ENCODE measurements around the gene KCNJ10.

KCNJ10 gene

DNA sequence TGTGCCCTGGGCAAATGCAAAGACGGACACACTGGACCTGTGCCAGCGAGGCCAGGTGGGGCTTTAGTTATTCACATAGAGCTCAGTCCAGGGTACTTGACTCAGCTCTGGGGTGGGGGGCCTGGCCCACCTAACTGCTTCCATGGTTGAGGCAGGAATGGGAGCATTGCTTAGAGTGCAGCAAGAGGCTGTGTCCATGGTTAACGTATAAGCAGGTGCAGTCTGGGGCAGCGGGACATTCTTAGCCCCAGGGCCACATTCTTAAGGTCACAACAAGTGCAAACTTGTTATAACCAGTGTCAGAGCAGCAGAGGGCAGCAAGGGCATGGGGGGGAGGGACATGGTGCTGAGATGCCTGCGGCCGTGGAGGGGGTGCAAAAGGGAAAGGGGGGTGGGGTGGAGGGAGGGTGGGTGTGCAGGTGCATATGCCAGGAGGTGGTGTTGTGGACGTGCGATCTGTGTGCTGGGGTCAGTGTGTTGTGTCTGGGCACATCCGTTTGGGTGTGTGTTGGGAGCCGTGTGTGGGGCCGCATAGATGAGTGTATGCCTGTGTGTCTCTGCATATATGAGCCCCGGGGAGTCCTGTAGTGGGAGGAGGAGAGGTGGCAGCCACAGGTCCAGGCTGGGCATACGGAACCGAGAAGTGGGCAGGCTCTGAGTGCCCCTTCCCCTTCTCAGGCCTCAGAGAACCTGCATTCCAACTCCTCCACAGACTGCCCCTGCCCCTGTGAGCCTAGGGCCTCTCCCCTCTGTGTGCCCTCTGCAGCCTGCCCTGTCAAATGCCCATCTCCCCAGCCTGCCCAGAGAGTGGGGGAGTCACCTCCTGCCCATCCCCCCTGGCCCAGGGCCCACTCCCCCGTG, 8.4 kb downstream of the KCNJ10 start:
- Histone ChIP-seq H3K27ac (no peak overlapping the region), H3K27me3 (ENCODE audit: insufficient read depth, low read depth, severe bottlenecking) (no peaks in the 10 kb centered on the region), H3K4me3 (ENCODE audit: low read depth, low read length) (no peak overlapping the region), H3K36me3 (no peaks in the 10 kb centered on the region), H3K9me3 (ENCODE audit: severe bottlenecking) (no peaks in the 10 kb centered on the region)
- TF ChIP-seq, protein P1, sequence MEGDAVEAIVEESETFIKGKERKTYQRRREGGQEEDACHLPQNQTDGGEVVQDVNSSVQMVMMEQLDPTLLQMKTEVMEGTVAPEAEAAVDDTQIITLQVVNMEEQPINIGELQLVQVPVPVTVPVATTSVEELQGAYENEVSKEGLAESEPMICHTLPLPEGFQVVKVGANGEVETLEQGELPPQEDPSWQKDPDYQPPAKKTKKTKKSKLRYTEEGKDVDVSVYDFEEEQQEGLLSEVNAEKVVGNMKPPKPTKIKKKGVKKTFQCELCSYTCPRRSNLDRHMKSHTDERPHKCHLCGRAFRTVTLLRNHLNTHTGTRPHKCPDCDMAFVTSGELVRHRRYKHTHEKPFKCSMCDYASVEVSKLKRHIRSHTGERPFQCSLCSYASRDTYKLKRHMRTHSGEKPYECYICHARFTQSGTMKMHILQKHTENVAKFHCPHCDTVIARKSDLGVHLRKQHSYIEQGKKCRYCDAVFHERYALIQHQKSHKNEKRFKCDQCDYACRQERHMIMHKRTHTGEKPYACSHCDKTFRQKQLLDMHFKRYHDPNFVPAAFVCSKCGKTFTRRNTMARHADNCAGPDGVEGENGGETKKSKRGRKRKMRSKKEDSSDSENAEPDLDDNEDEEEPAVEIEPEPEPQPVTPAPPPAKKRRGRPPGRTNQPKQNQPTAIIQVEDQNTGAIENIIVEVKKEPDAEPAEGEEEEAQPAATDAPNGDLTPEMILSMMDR (IDR thresholded peaks at IDR 0.05; ENCODE audit: low read depth, low read length), result no peak
- DNase-seq, result no peak

DNA sequence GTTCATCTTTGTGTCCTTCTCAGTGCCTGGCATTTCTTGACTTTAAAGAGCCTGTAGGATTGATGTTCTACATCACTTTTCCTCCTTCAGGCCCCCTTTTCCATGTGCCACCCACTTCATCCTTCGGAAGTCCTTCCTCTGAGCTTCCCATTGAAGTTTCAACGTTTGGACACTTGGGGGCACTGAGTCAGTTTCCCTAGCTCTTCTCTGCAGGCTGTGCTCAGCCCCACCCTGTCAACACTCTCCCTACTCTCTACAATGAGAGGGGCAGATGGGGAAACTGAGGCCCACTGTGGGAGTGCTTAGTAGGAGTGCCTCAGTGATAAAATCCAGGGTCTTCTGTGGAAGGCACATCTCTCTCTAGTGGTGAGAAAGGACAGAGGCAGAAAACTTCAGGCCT, 11.9 kb downstream of the KCNJ10 start:
- no peaks in the 10 kb centered on the region for H3K36me3 ChIP-seq
- TF ChIP-seq, protein P1 (IDR thresholded peaks at IDR 0.05; ENCODE audit: low read depth, low read length), result no peak; the same call in 1 of the 2 replicates
- no peaks in the 10 kb centered on the region for H3K9me3 ChIP-seq (ENCODE audit: severe bottlenecking)
- H3K27me3 ChIP-seq (ENCODE audit: insufficient read depth, low read depth, severe bottlenecking), result no peaks in the 10 kb centered on the region
- no peak overlapping the region for H3K27ac ChIP-seq
- DNase-seq, result no peak
- H3K4me3 ChIP-seq (ENCODE audit: low read depth, low read length), result no peak overlapping the region

DNA sequence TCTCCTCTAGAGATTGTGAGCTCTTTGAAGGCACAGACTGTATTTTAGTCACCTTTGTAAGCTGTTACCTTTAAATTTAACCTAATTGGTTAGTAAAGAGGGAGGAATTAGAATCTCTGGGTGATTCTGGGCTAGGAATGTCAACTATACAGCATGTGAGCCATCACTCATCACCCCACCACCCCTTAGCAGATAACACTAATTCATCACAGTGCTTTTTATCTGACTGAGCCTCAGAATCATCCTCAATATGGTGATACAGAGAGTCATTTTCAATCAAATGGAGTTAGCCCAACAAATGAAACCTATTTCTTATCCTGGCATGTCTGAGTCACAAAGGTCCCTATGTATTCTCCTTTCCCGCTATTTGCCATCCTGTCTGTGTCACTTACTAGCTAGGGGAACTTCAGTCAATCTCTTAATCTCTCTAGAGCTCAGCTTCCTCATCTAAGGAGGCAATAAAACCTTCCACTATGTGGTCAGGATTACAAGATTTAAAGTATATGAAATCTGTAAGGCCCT, 13.3 kb downstream of the KCNJ10 start:
- TF ChIP-seq, protein P1 (IDR thresholded peaks at IDR 0.05; ENCODE audit: low read depth, low read length), result no peak
- no peaks in the 10 kb centered on the region for H3K27me3 ChIP-seq (ENCODE audit: insufficient read depth, low read depth, severe bottlenecking)
- DNase-seq, result no peak
- no peak overlapping the region for H3K4me3 ChIP-seq (ENCODE audit: low read depth, low read length)
- H3K9me3 ChIP-seq (ENCODE audit: severe bottlenecking), result no peaks in the 10 kb centered on the region
- no peak overlapping the region for H3K27ac ChIP-seq
- H3K36me3 ChIP-seq, result no peaks in the 10 kb centered on the region

DNA sequence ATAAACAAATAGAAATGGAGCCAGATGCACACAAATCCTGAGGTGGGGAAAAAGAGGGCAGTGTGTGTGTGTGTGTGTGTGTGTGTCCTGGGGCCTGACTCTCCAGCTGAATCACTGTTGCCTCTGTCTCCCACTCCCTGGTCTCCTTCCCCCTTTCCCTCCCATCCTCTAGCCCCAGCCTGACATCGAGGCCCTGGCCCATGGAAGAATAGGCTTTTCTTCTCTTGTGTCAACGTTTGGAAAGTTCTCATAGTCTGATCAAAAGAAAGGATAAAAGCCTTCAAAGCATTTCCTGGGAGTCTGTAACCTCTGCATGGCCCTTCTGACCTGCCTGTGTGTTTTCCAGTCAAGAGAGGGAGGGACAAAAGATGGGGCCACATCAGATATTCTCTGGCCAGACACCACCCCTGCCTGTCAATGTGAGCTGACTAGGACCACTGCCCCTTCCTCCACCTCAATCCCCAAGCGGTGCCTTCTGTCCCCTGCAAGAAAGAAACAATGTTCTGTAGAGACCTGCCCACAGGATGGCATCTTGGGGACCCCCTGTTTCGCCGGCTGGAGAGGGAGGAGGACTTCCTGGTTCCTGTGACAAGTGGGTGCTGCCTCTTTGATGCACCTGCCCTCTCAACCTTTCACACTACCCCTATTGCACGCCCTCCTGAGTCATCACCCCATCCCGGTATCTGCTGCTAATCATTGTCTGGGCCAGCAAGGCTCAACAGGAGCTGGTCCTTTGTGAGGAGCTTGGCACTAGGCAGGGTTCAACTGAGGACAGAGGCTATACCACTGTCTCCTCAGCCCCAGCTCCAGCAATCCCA, 16.2 kb downstream of the KCNJ10 start:
- no peak for DNase-seq
- Histone ChIP-seq H3K27ac (no peak overlapping the region), H3K9me3 (ENCODE audit: severe bottlenecking) (no peaks in the 10 kb centered on the region), H3K27me3 (ENCODE audit: insufficient read depth, low read depth, severe bottlenecking) (peaks cover 7% of the 10 kb centered on the region), H3K4me3 (ENCODE audit: low read depth, low read length) (no peak overlapping the region), H3K36me3 (no peaks in the 10 kb centered on the region)
- TF ChIP-seq, protein P1 (IDR thresholded peaks at IDR 0.05; ENCODE audit: low read depth, low read length), result no peak

DNA sequence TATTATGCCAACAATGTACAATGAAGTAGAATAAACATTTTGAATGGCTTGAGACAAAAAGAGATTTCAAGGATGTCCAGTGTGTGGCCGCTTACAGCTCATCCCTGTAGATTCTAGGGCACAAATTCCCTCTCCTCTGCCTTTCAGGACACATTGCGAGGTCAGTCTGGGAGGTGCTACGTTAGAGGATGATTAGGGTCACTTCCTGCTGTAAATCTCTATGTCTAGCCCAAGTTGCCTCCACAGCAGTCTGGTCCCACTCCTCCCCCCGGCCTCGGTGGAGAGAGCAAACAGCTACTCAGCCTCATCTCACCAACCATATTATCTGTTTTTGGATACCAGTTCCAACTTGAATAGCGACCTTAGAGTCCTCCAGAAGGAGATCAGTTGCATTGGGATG, 17.0 kb downstream of the KCNJ10 start:
- Histone ChIP-seq H3K27me3 (ENCODE audit: insufficient read depth, low read depth, severe bottlenecking) (peaks cover 9% of the 10 kb centered on the region), H3K36me3 (no peaks in the 10 kb centered on the region), H3K27ac (no peak overlapping the region), H3K4me3 (ENCODE audit: low read depth, low read length) (no peak overlapping the region), H3K9me3 (ENCODE audit: severe bottlenecking) (no peaks in the 10 kb centered on the region)
- no peak for DNase-seq
- TF ChIP-seq, protein P1 (IDR thresholded peaks at IDR 0.05; ENCODE audit: low read depth, low read length), result no peak

All from WERI-Rb-1 (cell line).